HUES64 (cell line): ENCODE results near the gene IGFBP1.
A peak's percentile ranks its signal among the peaks of the same experiment; 100 is the strongest.

Experiments
- H3K27ac ChIP-seq: 2 replicates; pipeline ENCODE4 v1.7.0; 2013; ENCODE audit warnings: low read depth, low read length, inconsistent platforms
- H3K27me3 ChIP-seq: 2 replicates; pipeline ENCODE4 v1.6.1; 2013; ENCODE audit warnings: mild to moderate bottlenecking, low read length; ENCODE audit not compliant: insufficient read depth
- H3K36me3 ChIP-seq: 2 replicates; pipeline ENCODE4 v1.6.1; 2013; ENCODE audit warnings: mild to moderate bottlenecking, low read length; ENCODE audit not compliant: insufficient read depth
- H3K4me1 ChIP-seq: 2 replicates; pipeline ENCODE4 v1.6.1; 2013; ENCODE audit warnings: mild to moderate bottlenecking, low read length, moderate library complexity; ENCODE audit not compliant: insufficient read depth
- H3K4me3 ChIP-seq: 2 replicates; pipeline ENCODE4 v1.5.1; 2013; ENCODE audit warnings: mild to moderate bottlenecking, low read length, moderate library complexity
- H3K9ac ChIP-seq: 2 replicates; pipeline ENCODE4 v1.6.1; 2013; ENCODE audit warnings: mild to moderate bottlenecking, low read depth, low read length
- H3K9me3 ChIP-seq: 2 replicates; pipeline ENCODE4 v1.6.1; 2013; ENCODE audit warnings: low read depth, low read length; ENCODE audit not compliant: insufficient read depth
- WGBS: fragments of 150-250, 120-280 bp; methylation state at CpG from one replicate; pipeline ENCODE4 v1.1.7; 2013; ENCODE audit warnings: missing lambda C conversion rate; 5-methylcytosine and 5-hydroxymethylcytosine counted together

The IGFBP1 gene

DNA sequence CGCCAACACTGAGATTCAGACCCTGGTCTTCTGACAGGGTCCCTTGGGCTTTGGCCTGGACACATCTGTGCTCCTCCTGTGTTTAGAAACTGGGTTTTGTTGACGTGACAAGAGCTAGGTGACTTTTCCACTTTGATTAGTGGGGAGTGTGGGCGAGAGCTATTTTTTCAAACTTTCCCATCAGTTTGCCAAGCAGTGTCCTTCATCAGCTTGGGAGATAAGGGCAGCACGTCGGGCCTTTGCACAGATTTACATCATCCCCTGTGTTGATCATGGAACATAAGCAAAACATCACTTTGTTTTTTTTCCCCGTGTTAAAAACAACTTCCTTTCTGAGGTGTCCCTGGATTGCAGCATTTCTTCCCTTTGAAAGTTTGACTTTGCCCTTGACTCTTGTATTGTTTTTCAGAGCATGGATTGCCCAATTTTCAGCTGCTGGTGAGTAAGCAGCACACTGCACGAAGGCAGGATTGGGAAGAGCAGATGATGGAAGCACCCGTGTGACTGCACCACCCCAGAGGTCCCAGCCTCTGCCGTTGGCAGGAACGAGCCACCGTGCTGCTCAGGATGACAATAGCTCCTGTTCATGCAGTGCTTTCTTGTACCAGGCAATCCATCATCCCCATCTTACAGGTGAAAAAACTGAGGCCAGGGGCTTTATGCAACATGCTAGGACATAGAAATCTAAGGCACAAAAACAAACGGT is 6.4 kb upstream of the IGFBP1 start:
- WGBS, result 89% methylated on average over 12 of the region's 12 CpGs
- Histone ChIP-seq H3K36me3 (no peaks in the 10 kb centered on the region), H3K27ac (no peak overlapping the region), H3K9ac (no peak overlapping the region), H3K4me1 (no peaks in the 10 kb centered on the region), H3K27me3 (peaks cover 7% of the 10 kb centered on the region), H3K9me3 (peaks cover 24% of the 10 kb centered on the region), H3K4me3 (no peak overlapping the region)

- Histone ChIP-seq H3K9ac (no peak overlapping the region), H3K4me3 (no peak overlapping the region), H3K4me1 (no peaks in the 10 kb centered on the region), H3K36me3 (no peaks in the 10 kb centered on the region), H3K9me3 (peaks cover 20% of the 10 kb centered on the region), H3K27me3 (peaks cover 12% of the 10 kb centered on the region), H3K27ac (no peak overlapping the region)
- 68% methylated on average over 5 of the region's 5 CpGs for WGBS
Measured at GRCh38 chr7:45882465-45882810, 5.8 kb upstream of the IGFBP1 start.

- H3K27ac ChIP-seq, result no peak overlapping the region
- no peak overlapping the region for H3K9ac ChIP-seq
- 95% methylated on average over 4 of the region's 4 CpGs for WGBS
- no peaks in the 10 kb centered on the region for H3K36me3 ChIP-seq
- no peak overlapping the region for H3K4me3 ChIP-seq
- H3K27me3 ChIP-seq, result peaks cover 29% of the 10 kb centered on the region
- no peaks in the 10 kb centered on the region for H3K4me1 ChIP-seq
- H3K9me3 ChIP-seq, result peaks cover 4% of the 10 kb centered on the region; the same call in 1 of the 2 replicates
Measured at GRCh38 chr7:45884136-45884535, 4.2 kb upstream of the IGFBP1 start.

- Histone ChIP-seq H3K27me3 (peaks cover 41% of the 10 kb centered on the region), H3K27ac (no peak overlapping the region), H3K9ac (no peak overlapping the region), H3K36me3 (no peaks in the 10 kb centered on the region), H3K9me3 (no peaks in the 10 kb centered on the region), H3K4me3 (no peak overlapping the region), H3K4me1 (0 out of 2 replicates have a peak, but pooled peaks cover 4% of the 10 kb centered on the region)
- 88% methylated on average over 7 of the region's 7 CpGs for WGBS
Measured at GRCh38 chr7:45885264-45885882, 2.9 kb upstream of the IGFBP1 start.

- 93% methylated on average over 5 of the region's 5 CpGs for WGBS
- H3K4me1 ChIP-seq, result 0 out of 2 replicates have a peak, but pooled peaks cover 4% of the 10 kb centered on the region
- H3K27me3 ChIP-seq, result peaks cover 48% of the 10 kb centered on the region
- H3K36me3 ChIP-seq, result no peaks in the 10 kb centered on the region
- no peaks in the 10 kb centered on the region for H3K9me3 ChIP-seq
- no peak overlapping the region for H3K4me3 ChIP-seq
- no peak overlapping the region for H3K27ac ChIP-seq
- H3K9ac ChIP-seq, result no peak overlapping the region
Measured at GRCh38 chr7:45886931-45887667, 1.2 kb upstream of the IGFBP1 start.

GRCh38 chr7:45888993-45889366 is 692 bp downstream of the IGFBP1 start:
- Histone ChIP-seq H3K36me3 (no peaks in the 10 kb centered on the region), H3K9ac (no peak overlapping the region), H3K4me1 (0 out of 2 replicates have a peak, but pooled peaks cover 4% of the 10 kb centered on the region), H3K27ac (no peak overlapping the region), H3K9me3 (no peaks in the 10 kb centered on the region), H3K4me3 (peak overlapping the region; percentile 55), H3K27me3 (peaks cover 52% of the 10 kb centered on the region)
- WGBS, result 10% methylated on average over 10 of the region's 14 CpGs

DNA sequence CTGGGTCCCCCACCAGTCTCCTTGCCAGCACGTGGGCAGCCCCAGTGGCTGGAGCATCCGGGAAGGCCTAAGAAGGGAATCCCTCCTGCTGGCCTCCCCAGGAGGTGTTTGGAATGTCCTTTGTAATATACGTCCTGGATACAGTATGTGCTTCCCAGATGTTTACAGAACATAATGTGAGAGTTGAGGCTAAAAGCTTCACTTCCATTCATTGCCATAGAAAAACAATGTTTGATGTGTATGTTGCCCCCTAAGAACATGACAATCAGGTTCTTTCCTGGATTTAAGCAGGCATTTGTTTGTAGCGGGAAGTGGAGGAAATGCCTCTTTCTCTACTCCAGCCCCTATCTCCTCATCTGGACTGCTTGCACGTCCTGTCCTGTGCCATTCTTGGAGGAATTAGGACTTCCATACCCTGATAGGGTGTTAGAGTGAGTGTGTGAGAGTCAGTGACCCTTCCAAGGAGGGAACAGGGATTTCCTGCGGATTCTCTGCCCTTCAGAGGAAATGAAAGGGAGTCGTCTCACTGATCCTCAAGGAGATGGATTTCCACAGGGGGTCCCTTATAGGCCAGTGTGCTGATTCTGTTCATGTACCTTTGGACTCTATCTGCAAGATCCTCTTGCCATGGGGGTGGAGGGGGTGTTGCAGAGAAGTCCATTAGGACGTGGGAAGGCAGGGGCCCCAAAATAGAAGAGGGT is 1.2 kb downstream of the IGFBP1 start:
- 43% methylated on average over 8 of the region's 8 CpGs for WGBS

GRCh38 chr7:45890125-45890901 is 2.0 kb downstream of the IGFBP1 start:
- Histone ChIP-seq H3K4me1 (0 out of 2 replicates have a peak, but pooled peaks cover 4% of the 10 kb centered on the region), H3K9ac (no peak overlapping the region), H3K4me3 (no peak overlapping the region), H3K36me3 (no peaks in the 10 kb centered on the region), H3K9me3 (no peaks in the 10 kb centered on the region), H3K27ac (no peak overlapping the region), H3K27me3 (peaks cover 55% of the 10 kb centered on the region)
- WGBS, result 92% methylated on average over 8 of the region's 8 CpGs

More for the DNA sequence above, 1.2 kb downstream of the IGFBP1 start:
- Histone ChIP-seq H3K9me3 (no peaks in the 10 kb centered on the region), H3K4me3 (peak overlapping the region; percentile 55), H3K9ac (no peak overlapping the region), H3K4me1 (0 out of 2 replicates have a peak, but pooled peaks cover 4% of the 10 kb centered on the region), H3K27me3 (peaks cover 55% of the 10 kb centered on the region), H3K36me3 (no peaks in the 10 kb centered on the region), H3K27ac (no peak overlapping the region)

DNA sequence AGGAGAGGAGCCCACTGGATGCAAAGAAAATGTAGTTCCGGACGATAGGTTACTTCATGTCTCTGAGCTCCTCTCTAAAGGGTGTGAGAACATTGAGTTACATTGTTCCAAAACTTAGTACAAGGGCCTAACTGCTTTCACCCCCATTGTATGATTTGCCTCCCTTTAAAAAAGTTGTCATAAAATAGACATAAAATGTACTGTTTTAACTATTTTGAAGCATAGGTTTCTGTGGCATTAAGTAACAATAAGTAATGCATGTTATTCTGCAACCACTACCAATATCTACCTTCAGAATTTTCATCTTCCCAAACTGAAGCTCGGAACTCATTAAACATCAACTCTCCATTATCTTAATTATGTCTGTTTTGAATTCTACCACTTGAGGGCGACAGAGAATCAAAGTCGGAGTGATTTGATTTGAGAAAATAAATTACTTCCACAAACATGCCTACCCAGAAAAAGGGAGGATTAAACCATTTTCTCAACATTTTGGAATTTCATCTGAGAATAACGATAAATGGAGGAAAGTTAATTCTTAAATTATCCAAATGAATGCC is 2.7 kb downstream of the IGFBP1 start:
- Histone ChIP-seq H3K4me1 (0 out of 2 replicates have a peak, but pooled peaks cover 4% of the 10 kb centered on the region), H3K4me3 (no peak overlapping the region), H3K36me3 (no peaks in the 10 kb centered on the region), H3K27me3 (peaks cover 55% of the 10 kb centered on the region), H3K9me3 (no peaks in the 10 kb centered on the region), H3K27ac (no peak overlapping the region), H3K9ac (no peak overlapping the region)
- WGBS, result 100% methylated on average over 3 of the region's 6 CpGs
